ENCODE results near the gene CPXM2. TPM values are rescaled to one million over a fixed set of nuclear protein-coding genes. Genes with fewer than 3 reads are reported as not detected.
A peak's percentile ranks its signal among the peaks of the same experiment; 100 is the strongest.

CPXM2 gene
- not detected in 2 replicates for total RNA-seq (2014; rRNA removed; shearing (Covaris generic))
- not detected in 2 replicates for total RNA-seq (2022)
- Bru-seq, nascent RNA, result not detected
- BruChase-seq, experiment 1, labeled RNA remaining after a 6-hour chase, result percentile 2 among the genes with signal in this experiment
- not detected for BruChase-seq, experiment 2, labeled RNA remaining after a 2-hour chase
- long read RNA-seq, result 0 reads

DNA sequence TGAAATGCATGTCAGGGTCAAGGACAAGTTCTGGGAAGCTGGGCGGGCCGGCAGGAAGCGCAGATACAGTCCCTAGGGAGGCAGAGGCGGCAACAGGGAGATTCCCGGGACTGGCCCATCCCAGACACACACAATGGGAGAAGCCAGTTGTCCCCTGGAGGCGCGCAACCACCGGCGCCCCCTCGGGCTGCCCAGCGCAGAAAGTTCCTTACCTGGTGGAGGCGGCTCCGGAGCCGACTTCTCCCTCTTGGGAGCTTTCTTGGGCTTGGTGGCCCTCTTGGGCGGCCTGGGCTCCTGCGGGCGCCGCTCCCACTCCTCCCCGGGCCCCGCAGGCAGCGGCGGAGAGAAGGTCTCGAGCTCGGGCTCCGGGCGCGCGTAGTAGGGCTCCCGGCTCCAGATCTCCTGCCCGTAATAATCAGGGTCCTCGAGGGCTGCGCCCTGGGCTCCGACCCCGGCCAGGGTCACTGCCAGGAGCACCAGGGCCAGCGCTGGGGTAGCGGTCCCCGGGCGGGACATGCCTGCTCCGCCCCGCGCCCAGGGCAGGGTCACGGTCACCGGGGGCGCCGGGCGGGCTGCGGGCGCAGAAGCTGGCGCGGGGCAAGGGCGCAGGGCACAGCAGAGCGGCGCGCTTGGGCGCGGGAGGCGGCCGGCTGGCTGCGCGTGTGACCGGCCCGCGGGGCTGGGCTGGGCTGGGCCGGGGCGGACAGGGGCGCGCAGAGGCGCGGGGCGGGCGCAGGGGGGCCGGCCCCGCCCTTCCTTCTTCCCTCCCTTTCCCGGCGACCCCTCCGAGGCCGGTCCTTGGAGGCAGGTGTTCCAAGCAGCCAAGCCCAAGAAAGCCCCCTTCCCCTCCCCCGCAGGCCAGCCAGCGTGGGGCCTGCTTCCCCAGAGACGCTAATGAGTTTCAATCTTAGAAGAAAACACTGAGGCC lies at the start of gene CPXM2:
CPXM2 (minus strand) TSS at position 664 of the 928 bp plus-strand sequence; CDS start at position 516, 148 bp downstream.
- Histone ChIP-seq H3K4me1 (ENCODE audit: insufficient read depth, low read length, poor library complexity, severe bottlenecking) (no peaks in the 10 kb centered on the region), H3K4me2 (ENCODE audit: low read length) (no peak within 1 kb of the TSS), H3K27ac (ENCODE audit: low read depth, low read length, poor library complexity, severe bottlenecking) (no peak within 1 kb of the TSS), H3K4me3 (ENCODE audit: low read depth, low read length, poor library complexity, severe bottlenecking) (no peak within 1 kb of the TSS), H3K36me3 (ENCODE audit: insufficient read depth, low read length) (no peaks in the 10 kb centered on the region), H3K9me2 (ENCODE audit: insufficient read depth, low read length) (no peaks in the 10 kb centered on the region), H2AFZ (ENCODE audit: low read length) (no peak within 1 kb of the TSS), H3K9me3 (ENCODE audit: low read length) (no peaks in the 10 kb centered on the region), H3K79me2 (ENCODE audit: insufficient read depth, low read depth, low read length) (no peaks in the 10 kb centered on the region), H4K20me1 (ENCODE audit: insufficient read depth, low read length) (no peaks in the 10 kb centered on the region)
- TF ChIP-seq CTCF (conservative IDR thresholded peaks at IDR 0.05; ENCODE audit: low read length), result no peak
- no peak for TF ChIP-seq EZH2phosphoT487 (IDR thresholded peaks at IDR 0.05; ENCODE audit: borderline replicate concordance, low read depth, low read length)
- BruUV-seq (replicated peaks), result no TSS peak
- POLR2A ChIA-PET, result interaction anchor here (0.6 kb wide), 1 partner anchor 521 kb away, joined by 3 read pairs; no protein-coding TSS in a partner anchor
- intact Hi-C loops (cut with micrococcal nuclease; ENCODE audit: unreplicated experiment), result no loop called here
- CTCF ChIA-PET (ENCODE audit: unreplicated experiment), result no interaction called here
- DNase-seq (ENCODE audit: low spot score), result no peak

- no peaks in the 10 kb centered on the region for H3K36me3 ChIP-seq (ENCODE audit: insufficient read depth, low read length)
- no peaks in the 10 kb centered on the region for H3K79me2 ChIP-seq (ENCODE audit: insufficient read depth, low read depth, low read length)
- no peaks in the 10 kb centered on the region for H3K9me3 ChIP-seq (ENCODE audit: low read length)
- no peaks in the 10 kb centered on the region for H4K20me1 ChIP-seq (ENCODE audit: insufficient read depth, low read length)
- no peaks in the 10 kb centered on the region for H3K9me2 ChIP-seq (ENCODE audit: insufficient read depth, low read length)
- H3K4me3 ChIP-seq (ENCODE audit: low read depth, low read length, poor library complexity, severe bottlenecking), result no peak overlapping the region
- H2AFZ ChIP-seq (ENCODE audit: low read length), result no peak overlapping the region
- CTCF ChIA-PET (ENCODE audit: unreplicated experiment), result no interaction called here
- H3K27ac ChIP-seq (ENCODE audit: low read depth, low read length, poor library complexity, severe bottlenecking), result no peak overlapping the region
- no TSS peak for BruUV-seq (replicated peaks)
- H3K4me1 ChIP-seq (ENCODE audit: insufficient read depth, low read length, poor library complexity, severe bottlenecking), result peaks cover 5% of the 10 kb centered on the region
- intact Hi-C loops (cut with micrococcal nuclease; ENCODE audit: unreplicated experiment), result no loop called here
- no peak for DNase-seq (ENCODE audit: low spot score)
- TF ChIP-seq CTCF (conservative IDR thresholded peaks at IDR 0.05; ENCODE audit: low read length) (no peak), EZH2phosphoT487 (IDR thresholded peaks at IDR 0.05; ENCODE audit: borderline replicate concordance, low read depth, low read length) (no peak)
- no peak overlapping the region for H3K4me2 ChIP-seq (ENCODE audit: low read length)
- POLR2A ChIA-PET, result interaction anchor here (0.5 kb wide), 1 partner anchor 842 kb away, joined by 3 read pairs; no protein-coding TSS in a partner anchor
Measured at GRCh38 chr10:123939591-123939990, 48.0 kb upstream of the CPXM2 start.

Measured in OCI-LY7 (cell line).